HG02885 (cell line): ENCODE measurements around the gene PLPP2.

ENCODE experiments used
- ATAC-seq: cut with Tn5 transposase; IDR thresholded peaks from one replicate; pipeline ENCODE4 v1.9.1; 2021; ENCODE audit warnings: mild to moderate bottlenecking; ENCODE audit not compliant: unreplicated experiment, poor library complexity

The PLPP2 gene

GRCh38 chr19:317710-318508 is 26.7 kb upstream of the PLPP2 start:
- ATAC-seq = no peak

GRCh38 chr19:315811-316210 is 24.6 kb upstream of the PLPP2 start:
- ATAC-seq = no peak

- ATAC-seq = no peak
Measured at GRCh38 chr19:313988-314815, 23.0 kb upstream of the PLPP2 start.

DNA sequence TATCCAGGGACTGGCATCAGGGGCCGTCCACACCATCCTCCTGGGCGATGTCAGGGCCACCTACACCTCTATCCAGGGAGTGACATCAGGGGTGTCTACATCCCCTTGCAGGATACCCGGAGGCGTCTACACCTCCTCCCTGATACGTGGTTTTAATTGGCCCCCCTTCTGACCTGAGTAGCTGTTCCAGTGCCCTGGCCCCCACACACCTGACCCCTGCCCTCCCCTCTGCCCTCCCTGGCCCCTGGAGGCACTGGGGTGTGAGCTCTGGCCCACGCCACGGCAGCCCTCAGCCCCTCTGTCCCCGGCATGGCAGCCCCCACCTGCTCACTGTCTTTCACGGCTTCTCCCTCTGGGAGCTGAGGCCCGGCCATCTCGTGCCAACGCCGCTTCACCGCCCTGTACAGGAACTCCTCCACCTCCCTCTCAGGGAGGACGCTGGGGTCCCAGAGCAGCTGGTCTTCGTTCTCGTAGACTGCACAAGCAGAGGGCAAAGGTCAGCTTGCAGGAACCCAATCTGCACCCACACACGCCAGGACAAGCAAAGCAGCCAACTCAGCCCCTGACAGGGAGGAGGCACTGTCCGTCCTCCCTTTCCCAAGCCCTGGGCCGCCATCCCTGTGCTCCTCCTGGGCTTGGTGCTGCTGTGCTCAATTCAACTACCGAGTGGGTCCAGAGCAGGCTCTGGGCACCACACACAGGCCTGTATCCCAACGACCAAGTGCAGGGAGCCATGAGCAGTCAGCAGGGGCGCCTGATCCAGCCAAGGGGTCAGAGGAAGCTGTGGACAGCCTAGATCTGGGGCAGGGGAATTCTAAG is 22.2 kb upstream of the PLPP2 start:
- no peak for ATAC-seq

- no peak for ATAC-seq
Measured at GRCh38 chr19:311813-312261, 20.6 kb upstream of the PLPP2 start.

GRCh38 chr19:310781-311496 is 19.7 kb upstream of the PLPP2 start:
- no peak for ATAC-seq

DNA sequence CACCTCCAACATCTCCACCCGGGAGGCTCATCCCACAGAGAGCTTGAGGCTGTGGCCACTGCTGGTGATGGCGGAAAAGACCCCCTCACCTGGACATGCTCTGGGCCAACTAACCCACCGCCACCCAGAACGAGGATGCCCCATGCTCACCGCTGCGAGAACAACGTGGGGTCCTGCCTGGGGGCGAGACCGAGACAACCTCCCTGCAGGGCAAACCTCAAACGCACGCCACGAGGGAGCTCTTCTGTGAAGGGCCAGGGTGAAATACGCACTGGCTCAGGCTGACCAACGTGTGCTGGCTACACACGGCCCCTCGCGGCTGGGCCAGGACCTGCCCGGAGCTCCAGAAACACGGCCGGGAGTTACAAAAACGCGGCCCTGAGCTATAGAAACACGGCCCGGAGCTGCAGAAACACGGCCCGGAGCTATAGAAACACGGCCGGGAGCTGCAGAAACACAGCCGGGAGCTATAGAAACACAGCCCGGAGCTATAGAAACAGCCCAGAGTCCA is 19.0 kb upstream of the PLPP2 start:
- no peak for ATAC-seq

GRCh38 chr19:309206-309565 is 18.0 kb upstream of the PLPP2 start:
- no peak for ATAC-seq

- no peak for ATAC-seq
Measured at GRCh38 chr19:308471-309205, 17.4 kb upstream of the PLPP2 start.

DNA sequence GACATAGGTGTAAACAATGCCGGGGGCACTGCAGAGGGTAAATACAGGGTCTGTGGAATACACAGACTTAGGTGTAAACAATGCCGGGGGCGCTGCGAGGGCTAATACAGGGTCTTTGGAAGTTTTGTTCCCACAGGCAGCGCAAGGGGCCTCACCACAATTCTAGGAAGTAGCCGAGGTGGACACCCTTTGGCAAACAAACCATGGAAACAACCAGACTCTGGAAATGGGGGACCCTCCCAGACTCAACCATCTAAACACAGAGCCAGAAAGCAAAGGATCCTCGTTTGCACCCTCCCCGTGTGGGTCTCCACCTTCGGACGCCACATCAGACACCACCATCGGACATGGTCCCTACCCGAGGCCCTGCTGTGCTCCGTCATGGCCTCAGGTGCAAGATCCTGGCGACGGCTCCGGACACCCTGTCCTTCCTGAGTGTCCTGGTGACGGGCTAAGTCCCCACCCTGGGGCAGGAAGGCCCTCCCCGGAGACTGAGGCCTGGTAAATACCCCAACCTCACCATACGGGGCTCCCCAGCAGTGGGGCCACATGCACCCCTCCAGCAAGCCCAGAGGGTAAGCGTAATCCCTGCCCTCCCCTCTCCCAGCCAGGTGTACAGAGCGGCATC is 16.7 kb upstream of the PLPP2 start:
- ATAC-seq = no peak

GRCh38 chr19:307111-307531 is 15.9 kb upstream of the PLPP2 start:
- ATAC-seq = no peak

- no peak for ATAC-seq
Measured at GRCh38 chr19:306151-306900, 15.1 kb upstream of the PLPP2 start.

GRCh38 chr19:305240-306150 is 14.3 kb upstream of the PLPP2 start:
- no peak for ATAC-seq

GRCh38 chr19:296476-297225 is 5.4 kb upstream of the PLPP2 start:
- no peak for ATAC-seq

DNA sequence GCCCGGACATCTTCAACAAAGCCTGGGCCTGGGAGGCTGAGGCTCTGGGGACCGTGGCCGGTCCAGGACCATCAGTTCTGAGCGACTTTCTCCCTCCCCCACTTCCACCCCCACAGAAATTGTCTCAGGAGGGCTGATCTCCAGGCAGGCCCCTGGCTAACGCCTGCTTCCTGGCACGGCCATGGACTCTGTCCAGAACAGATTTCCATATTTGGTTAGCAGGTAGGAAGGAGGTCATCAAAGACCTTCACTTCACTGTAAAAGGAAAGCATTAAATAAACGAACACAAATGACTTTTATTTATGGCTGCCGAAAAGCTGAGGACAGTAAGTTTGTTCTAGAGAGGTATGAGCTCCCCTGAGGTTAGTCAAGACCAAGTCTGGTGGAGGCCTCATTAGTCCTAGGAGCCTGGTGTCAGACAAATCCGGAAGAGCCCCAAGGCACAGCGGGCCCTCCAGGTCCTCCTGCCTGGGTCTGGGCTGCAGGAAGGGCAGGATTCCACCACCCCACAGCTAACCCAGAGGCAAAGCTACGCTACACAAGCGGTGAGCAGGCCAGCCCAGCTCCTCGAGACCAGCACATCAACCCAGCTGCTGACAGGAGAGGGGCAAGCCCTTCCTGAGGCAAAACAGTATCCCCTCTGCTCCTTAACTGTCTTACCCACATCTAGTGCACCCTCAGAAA is 4.6 kb upstream of the PLPP2 start:
- ATAC-seq = no peak
